GM18870 (cell line): ENCODE data around the gene MTHFD2L.
A peak's percentile ranks its signal among the peaks of the same experiment; 100 is the strongest.

Experiments
- ATAC-seq: cut with Tn5 transposase; IDR thresholded peaks from one replicate; pipeline ENCODE4 v1.9.1; 2021; ENCODE audit warnings: moderate library complexity; ENCODE audit not compliant: unreplicated experiment

MTHFD2L gene

DNA sequence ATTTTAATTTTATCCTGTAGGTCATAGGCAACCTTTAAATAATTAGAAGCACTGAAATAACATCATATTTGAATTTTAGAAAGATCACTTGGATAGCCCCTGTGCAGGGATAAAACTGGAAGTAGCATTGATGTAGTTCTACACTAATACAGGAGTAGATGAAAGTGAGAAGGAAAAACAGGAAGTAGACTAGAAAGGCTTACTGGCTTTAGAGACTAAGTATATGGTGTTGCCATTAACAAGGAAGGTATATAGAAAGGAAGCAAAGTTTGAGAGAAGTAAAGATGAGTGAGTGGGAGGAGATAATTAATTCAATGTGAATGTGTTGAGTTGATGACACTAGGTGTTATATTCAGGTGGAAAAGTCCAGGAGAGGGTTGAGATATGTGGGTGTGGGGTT, 77.2 kb downstream of the MTHFD2L start:
- ATAC-seq = peak; percentile 81

DNA sequence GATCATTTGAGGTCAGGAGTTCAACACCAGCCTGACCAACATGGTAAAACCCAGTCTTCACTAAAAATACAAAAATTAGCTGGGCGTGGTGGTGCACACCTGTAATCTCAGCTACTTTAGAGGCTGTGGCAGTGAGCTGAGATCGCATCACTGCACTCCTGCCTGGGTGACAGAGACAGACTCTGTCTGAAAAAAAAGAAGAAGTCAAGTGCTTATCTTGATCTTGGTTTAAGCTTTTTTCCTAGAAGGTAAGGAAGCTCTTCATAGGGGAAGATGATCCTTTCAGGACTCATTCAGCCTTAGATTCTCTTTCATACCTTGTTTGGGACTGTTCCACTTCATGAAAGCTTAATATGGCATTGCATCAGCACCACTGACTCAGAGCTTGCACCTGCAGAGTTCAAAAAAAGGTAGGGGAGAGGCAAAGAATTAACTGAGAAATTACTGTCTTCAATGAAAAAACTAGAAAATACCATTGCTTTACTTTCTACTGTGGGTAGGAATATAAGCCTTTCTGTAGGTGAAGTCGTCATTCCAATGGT, 79.6 kb downstream of the MTHFD2L start:
- no peak for ATAC-seq

DNA sequence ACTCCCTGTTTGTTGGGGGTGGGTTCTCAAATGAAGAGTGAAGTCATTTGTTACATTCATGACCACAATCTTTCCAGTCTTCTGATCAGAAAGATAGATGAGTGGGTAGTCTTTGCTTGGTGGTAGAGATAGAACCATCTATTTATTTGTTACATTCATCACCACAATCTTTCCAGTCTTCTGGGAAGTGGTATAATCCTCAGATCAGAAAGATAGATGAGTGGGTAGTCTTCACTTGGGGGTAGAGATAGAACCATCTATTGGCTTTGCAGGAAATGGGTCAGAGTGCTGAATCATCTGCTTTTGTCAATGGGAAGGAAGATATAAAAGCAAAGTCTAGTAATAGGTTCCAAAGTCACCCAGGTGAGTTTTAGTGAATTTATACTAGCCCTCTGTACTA, 86.1 kb downstream of the MTHFD2L start:
- ATAC-seq = no peak

DNA sequence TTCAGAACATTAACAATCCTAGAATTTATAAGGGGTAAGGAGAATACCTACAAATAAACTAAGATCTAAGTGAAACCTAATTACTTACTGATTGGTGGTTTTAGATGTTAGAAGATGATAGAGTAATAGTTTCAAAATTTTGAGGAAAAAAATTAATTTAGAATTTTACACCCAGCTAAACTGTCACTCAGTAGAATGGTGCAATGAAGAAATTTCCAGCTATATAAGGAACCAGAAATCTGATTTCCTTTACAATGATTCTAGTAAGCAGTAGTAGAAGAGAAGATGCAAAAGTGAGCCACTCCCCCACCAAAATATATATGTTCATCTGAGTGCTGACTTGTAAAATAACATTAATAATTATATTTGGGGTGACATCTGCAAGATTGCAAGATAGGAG, 95.0 kb downstream of the MTHFD2L start:
- ATAC-seq = no peak

DNA sequence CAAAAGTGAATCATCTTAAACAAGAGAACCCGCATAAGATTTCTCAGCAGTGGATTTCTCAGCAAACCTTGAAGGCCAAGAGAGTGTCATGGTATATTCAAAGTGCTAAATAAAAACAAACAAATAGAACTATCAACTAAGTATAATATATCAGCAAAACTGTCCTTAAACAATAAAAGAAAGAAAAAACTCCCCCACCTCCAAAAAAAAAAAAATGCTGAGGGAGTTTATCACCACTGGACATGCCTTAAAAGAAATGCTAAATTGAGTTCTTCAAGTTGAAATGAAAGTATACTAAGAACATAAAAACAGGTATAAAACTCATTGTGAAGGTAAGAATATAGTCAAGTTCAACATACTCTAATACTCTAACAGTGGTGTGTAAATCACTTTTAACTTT, 96.5 kb downstream of the MTHFD2L start:
- ATAC-seq = no peak

DNA sequence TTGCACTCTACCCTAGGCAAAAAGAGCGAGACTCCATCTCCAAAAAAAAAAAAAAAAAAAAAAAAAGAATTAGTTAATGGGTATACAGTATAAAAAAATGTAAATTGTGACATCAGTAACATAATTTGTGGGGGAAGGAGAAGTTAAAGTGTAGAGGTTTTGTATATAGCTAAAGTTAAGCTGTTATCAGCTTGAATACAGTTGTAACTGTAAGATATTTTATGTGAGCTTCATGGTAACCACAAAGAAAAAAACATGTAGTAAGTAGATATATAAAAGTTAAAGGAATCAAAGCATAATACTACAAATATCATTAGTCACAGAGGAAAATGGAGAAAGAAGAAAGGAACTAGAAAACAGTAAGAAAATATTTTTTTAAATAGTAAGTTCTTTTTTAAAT, 97.2 kb downstream of the MTHFD2L start:
- ATAC-seq = no peak

DNA sequence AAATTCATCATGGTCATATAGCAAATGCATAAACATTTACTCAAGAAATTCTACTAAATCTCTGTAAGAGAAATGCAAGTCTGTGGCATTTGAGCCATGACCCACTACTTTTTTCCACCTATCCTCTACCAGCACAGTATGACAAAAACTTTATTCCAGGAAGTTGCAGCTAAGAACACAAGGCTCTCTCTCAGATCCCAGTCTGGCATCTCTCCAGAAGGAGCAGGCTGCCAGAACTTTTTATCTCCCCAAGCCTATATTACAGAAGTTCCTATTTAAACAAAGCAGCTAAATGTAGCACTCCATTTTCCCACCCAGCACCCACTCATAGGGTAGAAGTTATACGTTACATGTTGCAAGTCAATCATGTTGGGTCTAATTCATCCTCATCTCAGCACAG, 101.0 kb downstream of the MTHFD2L start:
- no peak for ATAC-seq

DNA sequence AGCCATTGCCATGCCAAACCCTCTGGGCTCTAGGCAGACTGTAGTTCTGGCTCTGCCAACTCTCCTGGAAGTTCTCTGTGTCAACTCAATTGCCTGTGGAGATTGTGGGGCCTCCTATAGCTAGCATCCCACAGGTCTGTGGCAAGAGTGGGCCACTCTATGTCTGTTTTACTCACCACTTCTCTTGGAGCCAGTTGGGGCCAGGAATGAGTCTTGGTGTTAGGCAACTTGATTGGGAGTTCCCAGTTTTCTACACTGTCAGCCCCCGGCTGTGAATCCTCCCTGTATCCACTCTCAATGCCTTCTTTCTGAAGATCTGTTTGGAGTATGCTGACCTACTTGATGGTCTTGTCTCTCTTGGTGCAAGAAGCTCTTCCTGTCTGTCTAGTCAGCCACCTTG, 102.1 kb downstream of the MTHFD2L start:
- no peak for ATAC-seq

DNA sequence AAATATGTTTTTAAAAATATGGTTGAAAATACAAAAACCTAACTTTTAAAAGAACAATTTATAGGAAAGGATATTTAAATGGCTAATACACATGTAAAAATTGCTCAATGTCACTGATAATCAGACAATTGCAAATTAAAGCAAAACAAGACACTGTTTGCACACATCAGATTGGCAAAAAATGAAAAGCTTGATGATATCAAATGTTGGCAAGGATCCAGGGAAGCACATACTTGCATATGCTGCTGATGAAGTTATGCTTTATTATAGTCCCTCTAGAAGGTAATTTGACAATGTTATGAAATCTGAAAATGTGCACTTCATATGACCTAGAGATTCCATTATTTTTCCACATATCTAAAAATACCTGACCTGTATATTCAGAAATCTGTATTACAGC, 104.6 kb downstream of the MTHFD2L start:
- ATAC-seq = no peak

DNA sequence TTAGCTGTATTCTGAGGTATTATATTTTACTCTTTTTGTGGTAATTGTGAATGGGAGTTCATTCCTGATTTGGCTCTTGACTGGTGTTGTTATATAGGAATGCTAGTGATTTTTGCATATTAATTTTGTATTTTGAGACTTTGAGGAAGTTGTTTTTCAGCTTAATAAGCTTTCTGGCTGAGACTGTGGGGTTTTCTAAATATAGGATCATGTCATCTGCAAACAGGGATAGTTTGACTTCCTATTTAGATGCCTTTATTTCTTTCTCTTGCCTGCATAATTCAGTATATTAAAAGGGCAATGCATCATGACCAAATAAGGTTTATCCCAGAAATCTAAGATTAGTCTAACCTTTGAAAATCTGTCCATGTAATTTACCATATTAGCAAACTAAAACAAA, 105.6 kb downstream of the MTHFD2L start:
- no peak for ATAC-seq

DNA sequence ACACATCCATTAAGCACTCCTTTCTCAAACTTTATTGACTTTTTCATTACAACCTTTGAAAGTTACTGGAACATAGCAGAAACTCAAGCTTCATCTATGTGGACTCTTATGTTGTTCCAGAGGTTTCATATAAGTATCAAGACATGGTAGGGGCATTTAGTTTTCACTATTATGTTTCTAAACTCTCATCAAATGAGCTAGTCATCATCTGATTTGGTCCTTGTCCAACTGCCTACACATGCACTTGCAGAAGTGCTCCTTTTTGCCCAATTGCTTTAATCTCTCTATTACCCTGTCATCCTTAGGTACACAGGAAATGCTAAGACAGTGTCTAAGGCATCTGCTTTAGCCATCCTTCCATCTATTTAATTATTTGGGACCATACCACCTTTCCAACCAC, 108.2 kb downstream of the MTHFD2L start:
- ATAC-seq = no peak

DNA sequence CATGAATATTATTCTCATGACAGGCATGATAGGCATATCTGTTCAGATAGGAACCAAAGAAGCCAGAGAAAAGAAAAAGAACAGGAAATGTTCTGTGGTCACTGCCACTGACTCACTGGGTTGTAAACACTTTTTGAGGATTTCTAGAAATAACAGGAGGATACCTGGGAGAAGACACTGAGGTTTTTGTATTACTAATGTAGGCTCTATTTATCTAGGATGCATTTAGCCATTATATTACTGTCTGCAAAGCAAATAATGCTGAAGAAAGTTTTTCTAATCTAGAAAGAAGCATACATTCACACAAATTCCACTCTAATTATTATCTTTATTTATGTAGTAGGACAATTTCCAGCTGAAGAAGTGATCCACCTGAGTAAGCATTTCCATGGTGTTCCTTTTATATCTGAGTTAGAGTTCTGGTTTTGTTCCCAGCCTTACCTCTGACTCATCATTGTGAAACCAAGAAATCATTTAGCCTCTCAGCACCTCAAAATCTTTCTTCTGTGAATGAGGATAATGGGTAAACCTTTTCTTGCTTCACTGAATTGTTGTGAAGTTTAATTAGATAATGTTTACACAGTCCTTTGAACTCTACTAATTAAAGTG, 110.2 kb downstream of the MTHFD2L start:
- ATAC-seq = no peak

DNA sequence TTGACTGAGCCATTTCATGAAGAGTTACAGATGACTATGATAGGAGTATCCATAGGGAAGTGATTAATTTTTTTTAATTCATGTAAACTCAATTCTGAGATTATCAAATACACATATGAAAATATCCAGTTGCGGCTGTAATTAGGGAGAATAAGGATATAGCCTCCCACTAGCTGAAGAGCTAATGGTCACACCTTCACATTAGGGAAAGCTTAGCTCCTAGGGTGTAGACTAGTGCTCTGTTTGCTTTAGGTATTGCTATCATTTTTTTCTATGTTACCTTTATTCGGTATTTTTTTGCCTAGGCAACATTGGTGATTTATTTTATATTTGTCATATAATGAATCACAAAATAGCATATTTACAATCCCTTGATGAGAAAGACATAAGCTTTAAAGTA, 110.7 kb downstream of the MTHFD2L start:
- ATAC-seq = no peak

DNA sequence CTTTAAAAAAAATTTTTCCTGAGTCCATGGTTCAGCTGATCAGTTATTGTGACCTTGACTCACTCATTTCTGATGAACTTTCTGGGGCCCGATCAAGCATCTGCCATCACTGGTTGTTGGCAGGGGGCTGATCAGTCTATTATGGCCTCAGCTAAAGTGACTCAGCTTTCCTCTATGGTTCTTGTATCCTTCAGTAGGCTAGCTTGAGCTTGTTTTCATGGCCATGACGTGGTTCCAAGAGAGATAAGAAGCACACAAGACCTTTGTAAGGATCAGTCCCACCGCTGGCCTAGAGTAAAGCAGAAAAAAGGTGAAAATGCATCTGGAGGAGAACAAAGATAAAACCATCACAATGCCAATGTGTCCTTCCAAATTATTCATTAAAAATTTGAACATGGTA, 120.6 kb downstream of the MTHFD2L start:
- ATAC-seq = no peak

DNA sequence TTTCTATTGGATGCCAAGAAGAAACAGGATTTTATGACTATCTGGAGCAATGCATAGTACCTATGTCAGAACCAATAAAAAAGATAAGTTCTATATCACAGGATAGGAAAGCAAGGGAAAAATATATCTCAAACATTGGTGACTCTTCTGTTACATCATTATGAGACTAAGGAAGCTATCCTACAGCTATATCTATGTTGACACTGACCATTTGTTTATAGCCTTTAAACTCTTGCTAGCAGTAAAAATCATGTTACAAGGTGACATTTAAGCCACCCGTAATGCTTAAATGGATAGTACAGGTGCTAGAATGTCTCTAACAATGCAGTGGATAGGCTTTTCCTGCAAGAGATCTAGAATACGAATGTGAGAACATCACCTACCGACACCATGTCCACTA, 121.8 kb downstream of the MTHFD2L start:
- no peak for ATAC-seq

DNA sequence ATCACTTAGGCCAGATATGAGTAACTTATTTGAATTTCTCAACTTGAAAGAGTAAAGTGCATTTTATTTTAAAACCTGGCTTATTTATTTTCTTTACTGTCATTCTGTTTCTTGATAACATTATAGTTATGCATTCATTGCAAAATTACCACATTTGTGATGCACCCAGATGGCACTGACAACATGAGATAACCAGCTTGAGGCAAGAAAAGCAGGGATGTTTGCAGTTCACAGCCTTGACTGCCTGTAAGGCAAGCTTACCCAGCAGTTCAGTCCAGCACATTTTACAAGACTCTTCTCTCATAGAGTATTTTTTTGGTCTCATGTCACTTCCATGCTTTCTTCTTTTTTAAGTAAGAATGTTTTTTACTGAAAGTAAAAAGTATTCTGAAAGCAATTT, 125.0 kb downstream of the MTHFD2L start:
- no peak for ATAC-seq

DNA sequence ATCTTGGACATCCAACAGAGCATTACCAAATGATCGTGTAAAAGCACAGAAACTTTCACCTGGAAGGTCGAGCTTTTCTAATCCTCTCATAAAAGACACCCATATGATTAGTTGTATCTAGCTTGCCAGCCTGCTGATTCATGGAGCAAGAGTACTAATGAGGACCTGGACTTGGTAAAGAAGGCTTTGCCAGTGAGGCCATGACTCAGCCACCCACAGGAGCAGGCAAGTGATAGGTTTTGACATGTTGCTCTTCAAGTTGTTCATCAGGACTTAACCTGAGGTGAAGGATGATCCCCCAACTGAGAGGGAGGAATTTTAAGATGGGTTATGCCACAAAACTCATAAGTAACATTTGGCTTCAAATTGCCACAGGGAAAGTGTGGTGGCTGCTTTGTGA, 125.7 kb downstream of the MTHFD2L start:
- ATAC-seq = no peak

DNA sequence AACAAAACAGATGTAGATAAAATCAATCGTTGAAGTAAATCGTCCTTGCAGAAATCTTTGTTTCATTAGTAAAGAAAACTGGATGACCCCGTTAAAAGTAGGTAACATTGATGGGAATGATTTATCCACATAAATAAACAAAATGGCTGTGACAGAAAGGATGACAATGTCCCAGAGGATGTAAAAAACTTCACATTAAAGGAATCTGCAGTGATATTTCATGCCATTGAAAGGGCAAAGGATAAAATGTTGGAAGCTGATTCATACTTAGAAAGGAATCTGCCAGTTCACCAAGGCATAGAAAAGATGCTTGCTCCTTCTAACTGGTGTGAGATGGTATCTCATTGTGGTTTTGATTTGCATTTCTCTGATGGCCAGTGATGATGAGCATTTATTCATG, 126.1 kb downstream of the MTHFD2L start:
- ATAC-seq = no peak

DNA sequence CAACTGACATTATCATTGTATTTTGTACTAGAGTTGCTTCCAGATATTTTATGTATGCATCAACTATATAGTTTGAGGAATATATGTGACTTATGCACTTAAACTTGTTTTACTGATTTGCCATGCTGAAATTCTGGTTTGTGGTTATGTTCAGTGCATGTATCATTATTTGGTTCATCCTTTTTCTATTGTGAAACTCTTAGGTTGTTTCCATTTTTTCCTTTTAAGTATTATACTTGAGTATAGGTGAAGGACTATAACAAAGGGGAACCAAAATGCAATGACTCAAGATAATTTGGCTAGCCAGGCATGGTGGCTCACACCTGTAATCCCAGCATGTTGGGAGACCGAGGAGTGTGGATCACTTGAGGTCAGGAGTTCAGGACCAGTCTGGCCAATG, 129.2 kb downstream of the MTHFD2L start:
- no peak for ATAC-seq

DNA sequence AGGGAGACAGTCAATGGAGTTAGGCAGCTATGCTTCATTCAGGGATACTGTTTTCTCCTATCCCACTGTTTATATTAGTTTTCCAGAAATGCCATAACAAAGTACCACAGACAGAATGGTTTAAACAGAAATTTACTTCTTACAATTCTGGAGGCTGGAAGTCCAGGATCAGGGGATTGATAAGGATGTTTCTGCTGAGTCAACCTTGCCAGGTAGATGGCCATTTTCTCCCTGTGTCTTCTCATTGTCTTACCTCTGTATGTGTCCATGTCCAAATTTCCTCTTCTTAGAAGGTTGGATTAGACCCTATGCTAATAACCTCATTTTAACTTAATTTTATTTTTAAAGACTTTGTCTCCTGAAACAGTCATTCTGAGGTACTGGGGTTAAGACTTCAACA, 129.9 kb downstream of the MTHFD2L start:
- ATAC-seq = no peak

DNA sequence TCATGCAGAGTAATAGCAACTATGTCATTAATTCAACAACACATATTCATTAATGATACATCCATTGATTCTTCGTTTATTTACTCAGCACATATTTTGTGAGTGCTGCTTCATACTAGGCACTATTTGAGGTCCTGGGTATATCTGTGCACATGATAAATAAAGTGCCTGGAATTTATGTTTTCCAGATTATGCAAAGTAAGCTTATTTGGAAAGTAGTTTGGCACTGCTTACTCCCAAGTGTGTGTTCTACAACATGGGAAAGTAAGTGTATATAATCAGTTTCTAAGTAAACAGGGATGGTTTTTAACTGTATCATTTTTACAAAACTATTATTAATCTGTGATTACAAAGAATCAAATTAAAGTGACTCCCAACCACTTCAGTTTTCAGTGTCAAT, 133.6 kb downstream of the MTHFD2L start:
- no peak for ATAC-seq

DNA sequence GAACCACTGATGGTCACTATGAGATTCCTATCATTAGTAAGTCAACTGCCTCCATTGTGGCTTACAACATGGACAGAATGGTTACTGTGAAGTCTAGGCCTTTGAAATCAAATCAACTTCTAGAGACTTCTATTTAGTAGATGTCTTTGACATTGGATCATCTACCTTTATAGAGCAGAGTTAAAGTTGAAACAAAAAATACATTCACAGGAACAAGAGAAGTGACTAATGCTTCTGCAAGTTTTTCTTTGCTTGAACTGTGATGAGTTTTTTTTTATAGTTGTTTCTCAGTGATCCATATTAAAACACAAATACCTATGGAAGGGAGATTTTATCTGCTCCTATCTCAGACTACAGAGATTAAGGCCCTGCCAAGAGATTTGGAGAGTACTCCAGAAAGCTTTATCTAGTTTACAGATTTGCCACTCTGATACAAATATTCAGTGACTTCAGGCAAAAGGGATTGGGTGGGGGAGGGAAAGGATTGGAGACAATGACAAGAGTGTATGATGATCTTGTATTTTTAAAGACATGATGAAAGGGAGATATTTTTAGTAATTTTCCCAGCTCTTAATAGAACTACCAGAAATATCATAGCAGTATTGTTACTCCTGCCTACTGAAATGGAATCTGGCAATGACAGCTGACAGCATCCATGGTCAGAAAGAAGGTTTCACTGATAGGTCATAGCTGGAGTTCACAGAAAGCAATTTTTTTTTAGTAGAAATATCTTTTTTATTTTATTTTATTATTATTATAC, 134.4 kb downstream of the MTHFD2L start:
- ATAC-seq = no peak

DNA sequence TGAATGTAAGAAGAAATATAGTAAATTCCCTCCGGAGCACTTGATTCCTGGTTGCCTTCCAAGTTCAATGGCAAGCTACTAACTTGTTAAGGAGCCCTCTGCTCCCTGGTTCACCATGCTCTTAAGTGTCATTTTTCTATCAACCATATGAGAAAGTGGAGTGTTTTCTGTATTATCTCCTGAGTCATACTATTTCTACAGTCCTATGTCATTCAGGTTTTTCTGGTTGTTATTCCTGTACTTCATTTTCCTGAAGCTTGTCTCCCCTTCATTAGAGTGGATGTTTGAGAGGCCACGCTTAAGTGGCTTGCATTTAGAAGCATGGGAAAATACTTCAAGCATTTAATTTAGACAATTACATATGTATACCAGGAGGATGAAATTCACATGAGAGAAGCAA, 135.6 kb downstream of the MTHFD2L start:
- no peak for ATAC-seq
